H1 (cell line): ENCODE data around the gene LRRC25. TPM values are rescaled to one million over a fixed set of nuclear protein-coding genes. Genes with fewer than 3 reads are reported as not detected.

Experiments used
- CTCF ChIA-PET: fragments of 300-600 bp; sonication (Branson Sonifier 250); formaldehyde crosslinking; loops from one replicate; lab custom pipeline; 2021; ENCODE audit not compliant: partially characterized antibody; lab: Charles Lee
- POLR2A ChIA-PET: fragments of 300-600 bp; sonication (Branson Sonifier 250); formaldehyde crosslinking; loops from one replicate; lab custom pipeline; 2021; ENCODE audit warnings: inconsistent platforms; ENCODE audit not compliant: partially characterized antibody; lab: Charles Lee
- DNase-seq, 2 experiments: peaks; one replicate each; pipeline versions ENCODE4 v3.0.0 to v3.0.0-alpha.2; 2010 to 2022; ENCODE audit warnings: low spot score in 2 of 2, low read depth in 1 of 2, mixed read lengths in 1 of 2
- FAIRE-seq: peaks from 2 replicates; lab custom pipeline; 2011; peaks lifted over from hg19 to GRCh38; lab: Jason Lieb, UNC
- H2AFZ ChIP-seq: 2 replicates; pipeline ENCODE4 v1.8.1; 2012; ENCODE audit warnings: low read length, inconsistent platforms
- H2AK5ac ChIP-seq: 2 replicates; pipeline ENCODE4 v1.6.1; 2013; ENCODE audit warnings: low read depth, low read length
- H2BK120ac ChIP-seq: replicated peaks from 2 replicates; pipeline ENCODE3; 2013; ENCODE audit warnings: low read depth, low read length, inconsistent platforms
- H2BK12ac ChIP-seq: 2 replicates; pipeline ENCODE4 v1.6.1; 2013; ENCODE audit warnings: low read depth, low read length
- H2BK15ac ChIP-seq: 2 replicates; pipeline ENCODE4 v1.6.1; 2013; ENCODE audit warnings: low read length
- H2BK20ac ChIP-seq: 2 replicates; pipeline ENCODE4 v1.6.1; 2013; ENCODE audit warnings: low read length
- H2BK5ac ChIP-seq: 2 replicates; pipeline ENCODE4 v1.6.1; 2013; ENCODE audit warnings: low read depth, low read length
- H3K14ac ChIP-seq: 2 replicates; pipeline ENCODE4 v1.6.1; 2013; ENCODE audit warnings: inconsistent platforms; ENCODE audit not compliant: insufficient read length
- H3K18ac ChIP-seq: 2 replicates; pipeline ENCODE4 v1.6.1; 2013; ENCODE audit warnings: low read length; ENCODE audit errors: extremely low read depth
- H3K23ac ChIP-seq: 2 replicates; pipeline ENCODE4 v1.6.1; 2013; ENCODE audit warnings: inconsistent platforms; ENCODE audit not compliant: insufficient read length
- H3K23me2 ChIP-seq: 2 replicates; pipeline ENCODE4 v1.6.1; 2013; ENCODE audit warnings: low read depth, low read length
- H3K27ac ChIP-seq: 2 replicates; pipeline ENCODE4 v1.6.1; 2011; ENCODE audit warnings: low read depth, low read length, inconsistent platforms
- H3K27me3 ChIP-seq, 4 experiments: replicated peaks in 1 of 4; 1 replicate in 1 of 4; 2 replicates in 3 of 4; pipeline versions ENCODE4 v1.6.1 to v1.8.1; 2011 to 2013; ENCODE audit warnings: low read length in 3 of 4, mild to moderate bottlenecking in 3 of 4, inconsistent platforms in 2 of 4, mixed read lengths in 2 of 4, moderate library complexity in 1 of 4; ENCODE audit not compliant: control insufficient read depth in 3 of 4, insufficient read depth in 3 of 4; ENCODE audit errors: extremely low read depth in 1 of 4
- H3K36me3 ChIP-seq, 4 experiments: 2 replicates each; pipeline versions ENCODE4 v1.6.1 to v1.8.1; 2011 to 2013; ENCODE audit warnings: mild to moderate bottlenecking in 4 of 4, low read length in 3 of 4, moderate library complexity in 2 of 4, control low read depth in 1 of 4, inconsistent platforms in 1 of 4; ENCODE audit not compliant: insufficient read depth in 4 of 4, control insufficient read depth in 2 of 4
- H3K4ac ChIP-seq: replicated peaks from 2 replicates; pipeline ENCODE3; 2013; ENCODE audit warnings: low read length, low read depth, mixed read lengths, inconsistent platforms; ENCODE audit not compliant: insufficient read length
- H3K4me1 ChIP-seq, 4 experiments: replicated peaks in 1 of 4; 1 replicate in 1 of 4; 2 replicates in 3 of 4; pipeline versions ENCODE4 v1.6.1 to v1.8.1; 2011 to 2013; ENCODE audit warnings: low read length in 3 of 4, inconsistent platforms in 2 of 4, mixed read lengths in 1 of 4; ENCODE audit not compliant: insufficient read depth in 4 of 4, control insufficient read depth in 3 of 4
- H3K4me2 ChIP-seq, 2 experiments: 2 replicates each; pipeline versions ENCODE4 v1.6.1 to v1.8.1; 2011 to 2013; ENCODE audit warnings: low read depth in 2 of 2, low read length in 2 of 2, control low read depth in 1 of 2, inconsistent platforms in 1 of 2, mild to moderate bottlenecking in 1 of 2; ENCODE audit not compliant: insufficient read depth in 1 of 2
- H3K4me3 ChIP-seq, 4 experiments: fragments of 200-600, 300-600 bp in 1 of 4; sonication (generic), shearing (Covaris generic), sonication (Bioruptor Twin) in 1 of 4; 2 replicates each; pipeline versions ENCODE4 v1.5.1 to v1.8.1; 2011 to 2016; ENCODE audit warnings: low read length in 4 of 4, low read depth in 3 of 4, control low read depth in 2 of 4, inconsistent platforms in 2 of 4, mild to moderate bottlenecking in 2 of 4, mixed read lengths in 1 of 4, moderate library complexity in 1 of 4; ENCODE audit not compliant: insufficient read depth in 2 of 4; ENCODE audit errors: extremely low read depth in 1 of 4
- H3K56ac ChIP-seq: replicated peaks from 2 replicates; pipeline ENCODE3; 2013; ENCODE audit warnings: low read depth, mild to moderate bottlenecking, mixed read lengths, low read length, inconsistent platforms; ENCODE audit not compliant: insufficient read length
- H3K79me1 ChIP-seq: 2 replicates; pipeline ENCODE4 v1.6.1; 2013; ENCODE audit warnings: low read depth, low read length, control low read depth
- H3K79me2 ChIP-seq, 2 experiments: 2 replicates each; pipeline versions ENCODE4 v1.6.1 to v1.8.1; 2012 to 2013; ENCODE audit warnings: low read length in 2 of 2, mild to moderate bottlenecking in 2 of 2, inconsistent platforms in 1 of 2; ENCODE audit not compliant: insufficient read depth in 2 of 2, control insufficient read depth in 1 of 2
- H3K9ac ChIP-seq, 4 experiments: replicated peaks in 1 of 4; 1 replicate in 1 of 4; 2 replicates in 3 of 4; pipeline versions ENCODE4 v1.6.1 to v1.8.1; 2011 to 2013; ENCODE audit warnings: low read depth in 3 of 4, low read length in 3 of 4, control low read depth in 2 of 4, mild to moderate bottlenecking in 2 of 4, moderate library complexity in 2 of 4, inconsistent platforms in 1 of 4; ENCODE audit errors: extremely low read depth in 1 of 4
- H3K9me3 ChIP-seq, 2 experiments: 2 replicates each; pipeline versions ENCODE4 v1.6.1 to v1.8.1; 2012 to 2013; ENCODE audit warnings: mild to moderate bottlenecking in 2 of 2, moderate library complexity in 2 of 2, control low read depth in 1 of 2, inconsistent platforms in 1 of 2, low read depth in 1 of 2, low read length in 1 of 2, mixed read lengths in 1 of 2; ENCODE audit not compliant: insufficient read depth in 2 of 2
- H4K20me1 ChIP-seq, 2 experiments: replicated peaks in 1 of 2; 2 replicates each; pipeline versions ENCODE3 to v1.8.1; 2011 to 2013; ENCODE audit warnings: inconsistent platforms in 2 of 2, low read length in 2 of 2, mild to moderate bottlenecking in 1 of 2; ENCODE audit not compliant: insufficient read depth in 2 of 2, control insufficient read depth in 1 of 2
- H4K5ac ChIP-seq: 2 replicates; pipeline ENCODE4 v1.6.1; 2013; ENCODE audit warnings: low read length, low read depth, mixed read lengths, inconsistent platforms; ENCODE audit not compliant: insufficient read length
- H4K8ac ChIP-seq: 2 replicates; pipeline ENCODE4 v1.8.0; 2013; ENCODE audit warnings: mild to moderate bottlenecking, moderate library complexity, low read length, inconsistent platforms; ENCODE audit not compliant: insufficient read depth; ENCODE audit errors: extremely low read depth
- H4K91ac ChIP-seq: replicated peaks from 2 replicates; pipeline ENCODE3; 2013; ENCODE audit warnings: low read length, mixed read lengths, inconsistent platforms; ENCODE audit not compliant: insufficient read length
- ATF3 ChIP-seq: IDR thresholded peaks from 2 replicates; pipeline ENCODE4 v1.6.1; 2011; ENCODE audit warnings: low read depth, mild to moderate bottlenecking, low read length; ENCODE audit not compliant: insufficient read depth
- BRCA1 ChIP-seq: IDR thresholded peaks from 2 replicates; pipeline ENCODE4 v1.6.1; 2012; ENCODE audit warnings: low read depth, low read length, improper control_type of control experiment
- CHD2 ChIP-seq: IDR thresholded peaks from 2 replicates; pipeline ENCODE4 v1.6.1; 2012; ENCODE audit warnings: low read length, improper control_type of control experiment
- HDAC2 ChIP-seq, 2 experiments: fragments of 300-600 bp in 1 of 2; sonication (generic) in 1 of 2; IDR thresholded peaks; 2 replicates each; pipeline ENCODE4 v1.6.1; 2011 to 2012; ENCODE audit warnings: low read depth in 2 of 2, low read length in 2 of 2, mild to moderate bottlenecking in 2 of 2, moderate library complexity in 2 of 2, borderline replicate concordance in 1 of 2, inconsistent platforms in 1 of 2
- MAFK ChIP-seq: IDR thresholded peaks from 2 replicates; pipeline ENCODE4 v1.6.1; 2012; ENCODE audit warnings: low read depth, mild to moderate bottlenecking, improper control_type of control experiment, low read length
- NRF1 ChIP-seq: IDR thresholded peaks from 2 replicates; pipeline ENCODE4 v1.6.1; 2011; ENCODE audit warnings: mild to moderate bottlenecking, low read depth, low read length, improper control_type of control experiment
- SP1 ChIP-seq: IDR thresholded peaks from 2 replicates; pipeline ENCODE4 v1.6.1; 2011; ENCODE audit warnings: low read depth, low read length
- SRF ChIP-seq: IDR thresholded peaks from 2 replicates; pipeline ENCODE4 v1.6.1; 2011; ENCODE audit warnings: mild to moderate bottlenecking, low read depth, low read length, moderate library complexity
- WGBS, 2 experiments: shearing (Covaris generic) in 1 of 2; methylation state at CpG; one replicate each; pipeline versions ENCODE4 v1.1.6 to v1.1.7; 2013 to 2015; ENCODE audit warnings: low lambda C conversion rate in 2 of 2, mixed read lengths in 2 of 2, inconsistent platforms in 1 of 2, low coverage in 1 of 2, missing lambda C conversion rate in 1 of 2; ENCODE audit not compliant: insufficient replicate concordance in 2 of 2, insufficient coverage in 1 of 2, insufficient read length in 1 of 2; ENCODE audit errors: extremely low coverage in 1 of 2, missing lambda C conversion rate in 1 of 2; 5-methylcytosine and 5-hydroxymethylcytosine counted together
- polyA plus RNA-seq, 7 experiments: library from polyadenylated mRNA; depleted of rRNA in 3 of 7; stranded (reverse) in 5 of 7; unstranded in 2 of 7; fragments of >200 nt in 5 of 7; fragments of 200-250 nt in 2 of 7; gene quantifications; 1 replicate in 5 of 7; 2 replicates in 1 of 7; 4 replicates in 1 of 7; pipeline versions ENCODE4 v1.2.1 to v1.2.3, GENCODE V29; 2011 to 2013; ENCODE audit warnings: missing spikeins in 2 of 7, mixed read lengths in 2 of 7
- total RNA-seq: library from RNA; stranded (reverse); fragmentation: NEBNext Ultra II Directional; extraction: Animal tissue kit (Norgen Biotek cat#: 25700); gene quantifications from 2 replicates; pipeline ENCODE4 v1.2.1, GENCODE V29; 2021

The LRRC25 gene
- total and polyA plus RNA-seq, 2 of the 8 experiments (the other 6 are each of a cell fraction or from before 2014, with no cell fraction given): 0.20 to 0.41 TPM

- Histone ChIP-seq H3K79me1 (no peaks in the 10 kb centered on the region), H3K23ac (no peak overlapping the region), H2AK5ac (peak overlapping the region; percentile 29; the same call in 1 of the 2 replicates), H3K4me1 (peaks cover 3 to 6% (median 4%) of the 10 kb centered on the region in 4 experiments), H2BK120ac (peak overlapping the region; percentile 72), H3K56ac (no peak overlapping the region), H3K9ac (no peak overlapping the region), H3K79me2 (no peaks in the 10 kb centered on the region), H3K14ac (no peak overlapping the region), H4K8ac (no peak overlapping the region), H2AFZ (no peak overlapping the region), H2BK15ac (no peak overlapping the region), H3K27me3 (peaks cover 0 to 20% (median 12%) of the 10 kb centered on the region in 4 experiments; a peak in 6 of 7 replicates), H3K18ac (no peak overlapping the region), H3K9me3 (no peaks in the 10 kb centered on the region), H3K4ac (no peak overlapping the region), H2BK20ac (no peak overlapping the region), H4K91ac (peak overlapping the region; percentile 15), H4K20me1 (no peaks in the 10 kb centered on the region), H2BK5ac (peak overlapping the region; percentile 3; the same call in 1 of the 2 replicates), H3K4me2 (no peak overlapping the region), H3K4me3 (no peak overlapping the region), H3K36me3 (no peaks in the 10 kb centered on the region), H4K5ac (no peak overlapping the region), H3K23me2 (peaks cover 2% of the 10 kb centered on the region; the same call in 1 of the 2 replicates), H3K27ac (no peak overlapping the region), H2BK12ac (0 out of 2 replicates have a peak overlapping the region, but pooled peaks have one; percentile 7)
- TF ChIP-seq CHD2 (no peak), MAFK (no peak), SRF (no peak), HDAC2 (IDR thresholded peaks at IDR 0.05; ENCODE audit: borderline replicate concordance in 1 of 2, low read depth in 2 of 2, low read length in 2 of 2) (no peak), BRCA1 (no peak), ATF3 (no peak), SP1 (no peak), NRF1 (no peak)
- FAIRE-seq: no peak
- WGBS, 2 experiments: 94% methylated on average over 7 of the region's 7 CpGs; no CpG with 5 or more reads in 1 of the 2 experiments
- POLR2A ChIA-PET: interaction anchor here (0.6 kb wide), 1 partner anchor 26 kb away, joined by 3 read pairs; no protein-coding TSS in a partner anchor
- DNase-seq: no peak
- CTCF ChIA-PET: interaction anchor here (1.4 to 10.4 kb wide), 4 partner anchors 17 to 66 kb away, joined by 3 to 177 read pairs (median 90); partner anchors contain the start of genes LRRC25 and SSBP4
Measured at GRCh38 chr19:18384775-18385174, 12.6 kb downstream of the LRRC25 start.
